GM23248 (cell line): ENCODE data around the gene CADPS.

Source experiments
- EZH2 ChIP-seq: fragments of 200-600 bp; sonication (generic); IDR thresholded peaks from 2 replicates; pipeline ENCODE4 v1.6.1; 2018; ENCODE audit warnings: antibody characterized with exemption, mild to moderate bottlenecking; ENCODE audit not compliant: insufficient read depth, poor library complexity, severe bottlenecking
- EZH2phosphoT487 ChIP-seq: fragments of 200-600 bp; sonication (generic); IDR thresholded peaks from 2 replicates; pipeline ENCODE4 v1.6.1; 2018; ENCODE audit warnings: antibody characterized with exemption, moderate library complexity, mild to moderate bottlenecking, low read depth; ENCODE audit not compliant: insufficient read depth

DNA sequence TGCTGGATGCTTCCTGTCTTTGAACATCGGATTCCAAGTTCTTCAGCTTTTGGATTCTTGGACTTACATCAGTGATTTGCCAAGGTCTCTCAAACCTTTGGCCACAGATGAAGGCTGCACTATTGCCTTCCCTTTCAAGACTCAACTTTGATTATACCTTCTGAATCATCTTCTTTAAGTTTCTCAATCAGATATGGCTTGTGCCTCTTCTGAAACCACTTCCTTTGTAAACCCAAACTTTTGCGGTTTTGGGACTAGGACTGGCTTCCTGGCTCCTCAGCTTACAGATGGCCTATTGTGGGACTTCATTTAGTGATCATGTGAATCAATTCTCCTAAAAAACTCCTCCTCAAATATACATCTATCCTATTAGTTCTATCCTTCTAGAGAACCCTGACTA lies 47.1 kb upstream of the CADPS start:
- TF ChIP-seq EZH2 (no peak), EZH2phosphoT487 (no peak)
